ENCODE data around the gene CCDC9B. TPM values are rescaled to one million over a fixed set of nuclear protein-coding genes. Genes with fewer than 3 reads are reported as not detected.
A peak's percentile ranks its signal among the peaks of the same experiment; 100 is the strongest.

Gene CCDC9B
- total RNA-seq, 1 donor from 2014 or later: 169 TPM

GRCh38 chr15:40317580-40317979, 23.2 kb downstream of the CCDC9B start:
- no peak for ATAC-seq
- intact Hi-C loops (cut with micrococcal nuclease): no loop called here

GRCh38 chr15:40316931-40317330, 23.8 kb downstream of the CCDC9B start:
- intact Hi-C loops (cut with micrococcal nuclease): no loop called here
- no peak for ATAC-seq
- no peak for DNase-seq

More at GRCh38 chr15:40317580-40317979, 23.2 kb downstream of the CCDC9B start:
- no peak for DNase-seq

DNA sequence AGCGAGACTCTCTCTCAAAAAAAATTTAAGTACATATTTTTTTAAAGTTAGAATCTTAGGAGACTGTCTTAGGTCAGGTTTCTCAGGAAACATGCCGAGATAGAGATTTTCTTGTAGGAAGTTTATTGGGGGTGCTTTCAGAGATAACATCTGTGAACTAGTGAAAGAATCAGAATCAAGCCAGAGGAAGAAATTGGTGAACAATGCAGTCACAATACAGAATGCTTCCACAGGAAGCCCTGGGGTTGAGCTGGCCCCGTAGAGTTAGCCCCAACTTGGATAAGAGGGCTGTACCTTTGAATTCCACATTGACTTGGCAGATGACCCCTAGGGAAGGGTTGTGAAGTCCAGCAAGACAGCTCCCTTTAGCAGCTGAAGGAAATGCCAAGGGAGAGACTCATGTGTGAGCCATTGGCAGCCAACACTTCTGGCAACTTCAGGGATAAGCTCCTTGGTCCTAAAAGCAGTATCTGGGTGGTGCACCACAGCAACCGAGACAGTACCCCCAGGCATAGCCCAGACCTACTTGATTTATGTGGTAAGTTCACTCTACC, 25.9 kb downstream of the CCDC9B start:
- ATAC-seq (no peak), DNase-seq (no peak)
- intact Hi-C loops (cut with micrococcal nuclease): no loop called here

DNA sequence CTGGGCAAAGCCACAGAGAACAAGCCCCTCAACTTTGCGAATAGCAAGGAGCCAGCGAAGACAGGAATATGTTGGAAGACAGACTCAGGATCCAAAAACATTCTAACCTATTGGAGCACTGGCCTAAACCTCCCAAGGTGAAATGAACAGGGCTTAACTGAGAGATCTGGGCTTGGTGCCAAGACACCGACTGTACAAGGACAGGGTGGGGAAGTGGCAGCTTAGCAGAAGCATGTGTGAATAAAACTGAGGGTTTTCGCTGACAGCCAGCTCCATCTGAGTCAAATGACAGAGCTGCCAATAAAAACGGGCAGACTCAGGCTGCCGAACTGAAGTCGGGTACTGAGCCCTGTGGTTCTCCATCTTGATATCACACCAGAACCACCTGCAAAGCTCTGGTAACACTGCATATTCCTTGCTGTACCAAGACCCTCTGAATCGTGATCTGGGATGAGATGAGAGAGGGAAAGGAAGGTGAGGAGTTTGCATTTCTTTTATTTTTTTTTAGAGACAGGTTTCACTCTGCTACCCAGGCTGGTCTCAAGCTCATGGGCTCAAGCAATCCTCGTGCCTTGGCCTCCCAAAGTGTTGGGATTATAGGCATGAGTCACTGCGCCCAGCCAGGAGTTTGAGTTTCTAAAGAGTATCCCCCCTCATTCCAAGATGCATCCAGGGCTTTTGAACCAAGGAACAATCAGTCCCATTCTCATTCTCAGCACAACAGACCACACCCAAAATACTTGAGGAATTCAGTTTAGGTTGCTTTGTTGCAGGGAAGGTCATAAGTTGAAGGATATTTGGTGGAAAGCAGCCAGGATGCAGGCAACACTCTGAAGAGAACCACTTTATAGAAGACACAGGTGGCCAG, 27.0 kb downstream of the CCDC9B start:
- DNase-seq (peak; percentile 63), ATAC-seq (peak; percentile 71)
- intact Hi-C loops (cut with micrococcal nuclease): no loop called here

DNA sequence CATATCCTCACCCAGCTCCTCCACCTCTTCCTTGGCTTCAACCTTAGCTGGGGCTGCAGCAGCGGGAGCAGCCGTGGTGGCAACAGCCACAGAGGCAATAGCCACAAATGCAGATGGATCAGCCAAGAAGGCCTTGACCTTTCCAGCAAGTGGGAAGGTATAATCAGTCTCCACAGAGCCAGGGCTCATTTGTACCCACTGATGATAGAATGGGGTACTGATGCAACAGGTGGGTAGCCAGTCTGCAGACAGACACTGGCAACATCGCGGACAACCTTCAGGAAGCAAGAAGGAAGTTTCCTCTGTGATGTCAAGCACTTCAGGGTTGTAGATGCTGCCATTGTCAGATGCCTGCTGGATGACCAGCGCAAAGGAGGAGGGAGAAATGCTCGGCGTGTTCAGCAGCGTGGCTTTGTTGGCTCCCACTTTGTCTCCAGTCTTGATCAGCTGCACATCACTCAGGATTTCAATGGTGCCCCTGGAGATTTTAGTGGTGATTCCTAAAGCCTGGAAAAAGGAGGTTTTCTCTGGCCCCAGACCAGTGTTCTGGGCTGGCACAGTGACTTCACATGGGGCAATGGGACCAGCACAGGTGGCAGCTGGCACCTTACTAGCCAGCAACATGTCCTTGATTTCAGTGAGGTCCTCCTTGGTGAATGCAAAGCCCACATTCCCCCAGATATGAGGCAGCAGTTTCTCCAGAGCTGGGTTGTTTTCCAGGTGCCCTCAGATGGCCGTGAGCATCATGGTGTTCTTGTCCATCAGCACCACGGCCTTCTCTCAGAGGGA, 28.2 kb downstream of the CCDC9B start:
- ATAC-seq (no peak), DNase-seq (no peak)
- intact Hi-C loops (cut with micrococcal nuclease): no loop called here

- intact Hi-C loops (cut with micrococcal nuclease): no loop called here
- ATAC-seq (no peak), DNase-seq (no peak)
These were observed 29.7 kb downstream of the CCDC9B start for GRCh38 chr15:40310993-40311392.

- intact Hi-C loops (cut with micrococcal nuclease): no loop called here
- peak; percentile 77 for DNase-seq
- peak; percentile 73 for ATAC-seq
These were observed 30.5 kb downstream of the CCDC9B start for GRCh38 chr15:40310001-40310959.

GRCh38 chr15:40309344-40309862, 31.3 kb downstream of the CCDC9B start:
- no peak for DNase-seq
- no peak for ATAC-seq
- intact Hi-C loops (cut with micrococcal nuclease): no loop called here

- ATAC-seq (peak; percentile 60), DNase-seq (peak; percentile 63)
- intact Hi-C loops (cut with micrococcal nuclease): no loop called here
These were observed 33.1 kb downstream of the CCDC9B start, which contains the start of gene PLCB2 for GRCh38 chr15:40307421-40308211. PLCB2 (minus strand) TSS chr15:40307935; CDS start chr15:40307672, 263 bp downstream.

DNA sequence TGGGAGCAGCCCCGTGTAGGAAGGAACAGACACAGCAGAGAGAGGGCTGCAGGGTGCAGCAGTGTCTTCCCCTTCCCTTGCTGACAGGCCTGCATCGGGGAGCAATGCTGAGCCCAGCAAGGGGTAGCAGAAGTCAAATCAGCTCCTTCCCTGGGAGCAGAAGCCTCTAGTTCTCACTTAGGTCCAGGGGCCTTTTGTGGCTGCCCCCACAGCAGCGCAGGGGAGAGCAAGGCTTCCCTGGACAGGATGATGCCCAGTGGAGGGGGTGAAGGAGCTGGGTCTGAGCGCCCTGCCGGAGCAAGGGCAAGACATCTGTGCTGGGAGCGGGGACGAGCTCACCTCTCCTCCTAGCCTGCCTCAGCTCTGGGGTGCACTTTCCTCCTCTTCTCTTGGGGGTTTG, 33.8 kb downstream of the CCDC9B start:
- intact Hi-C loops (cut with micrococcal nuclease): no loop called here
- no peak for DNase-seq
- peak; percentile 10 for ATAC-seq

GRCh38 chr15:40306371-40306770, 34.4 kb downstream of the CCDC9B start:
- DNase-seq (no peak), ATAC-seq (no peak)
- intact Hi-C loops (cut with micrococcal nuclease): no loop called here

- DNase-seq: no peak
These were observed 35.5 kb downstream of the CCDC9B start for GRCh38 chr15:40305281-40305680.

DNA sequence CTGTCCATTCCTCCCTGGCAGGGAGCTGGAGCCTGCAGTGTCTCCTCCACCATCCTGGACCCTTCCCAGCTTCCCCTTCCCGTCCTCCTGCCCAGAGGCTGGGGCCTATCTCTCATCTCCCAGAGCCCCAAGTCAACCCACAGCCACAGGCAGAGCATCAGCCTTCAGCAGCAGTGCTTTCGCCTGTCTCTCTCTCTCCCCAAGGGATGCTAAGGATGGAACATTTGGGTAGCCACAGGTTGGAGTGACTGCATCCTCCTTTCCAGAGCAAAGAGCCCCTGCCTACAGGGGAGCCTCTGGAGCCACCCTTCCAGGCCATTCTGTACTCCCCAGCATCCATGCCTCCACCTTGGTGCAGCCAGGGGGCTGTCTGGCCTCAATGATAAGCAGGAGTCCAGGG, 37.2 kb downstream of the CCDC9B start:
- ATAC-seq (no peak), DNase-seq (no peak)
- intact Hi-C loops (cut with micrococcal nuclease): no loop called here

More at GRCh38 chr15:40305281-40305680, 35.5 kb downstream of the CCDC9B start:
- intact Hi-C loops (cut with micrococcal nuclease): no loop called here
- ATAC-seq: no peak

DNA sequence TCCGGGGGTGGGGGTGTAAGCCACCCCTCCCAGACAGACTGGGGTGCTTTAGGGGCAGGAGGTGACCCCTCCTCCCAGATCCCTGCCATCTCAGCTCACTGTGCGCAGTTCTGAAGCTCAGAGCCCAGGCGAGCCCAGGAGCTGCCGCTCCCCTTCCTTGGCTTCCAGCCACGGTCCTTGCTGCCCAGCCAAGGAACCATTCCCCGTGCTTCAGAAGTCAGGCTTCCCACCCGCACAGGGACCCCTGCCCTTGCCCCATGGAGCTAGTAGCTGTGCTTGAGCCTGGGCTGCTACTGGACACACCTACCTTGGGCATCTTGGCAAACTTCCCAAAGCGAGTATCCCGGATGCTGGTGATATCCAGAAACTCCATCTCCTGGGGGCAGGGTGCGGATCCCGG, 37.8 kb downstream of the CCDC9B start:
- ATAC-seq: no peak
- intact Hi-C loops (cut with micrococcal nuclease): no loop called here
- DNase-seq: no peak

- intact Hi-C loops (cut with micrococcal nuclease): no loop called here
- DNase-seq (no peak), ATAC-seq (no peak)
These were observed 38.4 kb downstream of the CCDC9B start for GRCh38 chr15:40302288-40302886.

DNA sequence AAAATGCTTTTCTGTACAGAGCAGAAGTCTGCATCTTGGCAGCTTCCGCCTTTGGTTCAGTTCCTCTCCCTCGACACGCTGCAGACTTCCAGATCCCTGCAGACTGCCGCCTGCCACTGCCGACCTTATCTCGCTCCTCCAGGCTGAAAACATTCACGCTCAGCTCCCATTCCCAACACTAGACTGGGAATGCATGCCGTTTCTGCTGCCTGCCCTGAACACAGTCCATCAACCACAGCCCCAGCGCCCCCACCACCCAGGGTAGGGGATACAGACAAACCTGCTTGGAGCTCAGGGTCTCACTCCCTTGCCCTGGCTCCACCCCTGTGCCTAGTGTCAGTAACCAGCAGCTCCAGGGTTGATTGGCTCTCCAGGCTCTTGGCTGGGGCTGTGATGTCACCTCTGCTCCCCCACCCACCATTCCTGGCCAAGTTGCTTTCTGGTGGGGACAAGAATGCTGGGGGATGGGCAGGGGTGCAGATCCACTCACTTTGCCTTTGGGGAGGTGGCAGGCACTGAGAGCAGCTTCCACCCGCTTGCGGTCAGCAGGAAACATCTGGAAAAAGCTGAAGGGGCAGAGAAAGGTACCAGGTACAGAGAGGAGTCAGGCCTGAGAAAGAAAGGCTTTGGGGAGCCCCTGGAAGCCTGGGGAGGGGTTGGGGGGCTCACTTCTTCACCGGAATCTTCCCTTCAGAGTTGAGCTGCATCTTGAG, 39.1 kb downstream of the CCDC9B start:
- ATAC-seq: peak; percentile 67
- no peak for DNase-seq
- intact Hi-C loops (cut with micrococcal nuclease): no loop called here

GRCh38 chr15:40300771-40301170, 40.0 kb downstream of the CCDC9B start:
- intact Hi-C loops (cut with micrococcal nuclease): no loop called here
- ATAC-seq (no peak), DNase-seq (no peak)
